ENCODE measurements around the gene EPB41L2.

EPB41L2 gene

GRCh38 chr6:131051341-131051740 is 11.7 kb downstream of the EPB41L2 start:
- ATAC-seq = no peak
- no peak overlapping the region for H3K27ac Mint-ChIP-seq
- H3K4me1 Mint-ChIP-seq = no peaks in the 10 kb centered on the region
- H3K4me3 Mint-ChIP-seq = no peak overlapping the region
- peaks cover 12% of the 10 kb centered on the region for H3K9me3 Mint-ChIP-seq
- H3K36me3 Mint-ChIP-seq = no peaks in the 10 kb centered on the region
- no peak for DNase-seq (ENCODE audit: low spot score in 2 of 2)

- DNase-seq (ENCODE audit: low spot score in 2 of 2) = no peak
- Mint-ChIP-seq H3K9me3 (peaks cover 11% of the 10 kb centered on the region), H3K4me3 (no peak overlapping the region), H3K27ac (no peak overlapping the region), H3K4me1 (no peaks in the 10 kb centered on the region), H3K36me3 (no peaks in the 10 kb centered on the region)
- ATAC-seq = no peak
These were observed 13.4 kb downstream of the EPB41L2 start for GRCh38 chr6:131049608-131050007.

- ATAC-seq = no peak
These were observed 14.0 kb downstream of the EPB41L2 start for GRCh38 chr6:131048933-131049515.

GRCh38 chr6:131048459-131048858 is 14.6 kb downstream of the EPB41L2 start:
- H3K27ac Mint-ChIP-seq = no peak overlapping the region
- H3K36me3 Mint-ChIP-seq = no peaks in the 10 kb centered on the region
- H3K4me3 Mint-ChIP-seq = no peak overlapping the region
- H3K9me3 Mint-ChIP-seq = peaks cover 4% of the 10 kb centered on the region
- no peak for ATAC-seq
- DNase-seq (ENCODE audit: low spot score in 2 of 2) = no peak
- H3K4me1 Mint-ChIP-seq = no peaks in the 10 kb centered on the region

More at GRCh38 chr6:131048933-131049515, 14.0 kb downstream of the EPB41L2 start:
- DNase-seq (ENCODE audit: low spot score in 2 of 2) = no peak
- peaks cover 5% of the 10 kb centered on the region for H3K9me3 Mint-ChIP-seq
- no peak overlapping the region for H3K27ac Mint-ChIP-seq
- no peaks in the 10 kb centered on the region for H3K36me3 Mint-ChIP-seq
- H3K4me3 Mint-ChIP-seq = no peak overlapping the region
- H3K4me1 Mint-ChIP-seq = no peaks in the 10 kb centered on the region

GRCh38 chr6:131045139-131045538 is 17.9 kb downstream of the EPB41L2 start:
- no peak for ATAC-seq
- Mint-ChIP-seq H3K4me1 (peaks cover 6% of the 10 kb centered on the region), H3K4me3 (no peak overlapping the region), H3K27ac (no peak overlapping the region), H3K36me3 (no peaks in the 10 kb centered on the region), H3K9me3 (no peaks in the 10 kb centered on the region)
- DNase-seq (ENCODE audit: low spot score in 2 of 2) = no peak

- no peak for DNase-seq (ENCODE audit: low spot score in 2 of 2)
- H3K9me3 Mint-ChIP-seq = no peaks in the 10 kb centered on the region
- no peaks in the 10 kb centered on the region for H3K36me3 Mint-ChIP-seq
- no peak overlapping the region for H3K27ac Mint-ChIP-seq
- no peak overlapping the region for H3K4me3 Mint-ChIP-seq
- peaks cover 6% of the 10 kb centered on the region for H3K4me1 Mint-ChIP-seq
- ATAC-seq = no peak
These were observed 19.1 kb downstream of the EPB41L2 start for GRCh38 chr6:131043902-131044447.

- Mint-ChIP-seq H3K9me3 (no peaks in the 10 kb centered on the region), H3K4me3 (no peak overlapping the region), H3K4me1 (peaks cover 6% of the 10 kb centered on the region), H3K36me3 (no peaks in the 10 kb centered on the region), H3K27ac (no peak overlapping the region)
- no peak for ATAC-seq
- DNase-seq (ENCODE audit: low spot score in 2 of 2) = no peak
These were observed 20.4 kb downstream of the EPB41L2 start for GRCh38 chr6:131042664-131043063.

- Mint-ChIP-seq H3K36me3 (no peaks in the 10 kb centered on the region), H3K4me1 (peaks cover 6% of the 10 kb centered on the region), H3K4me3 (no peak overlapping the region), H3K9me3 (no peaks in the 10 kb centered on the region), H3K27ac (no peak overlapping the region)
- no peak for DNase-seq (ENCODE audit: low spot score in 2 of 2)
- no peak for ATAC-seq
These were observed 21.2 kb downstream of the EPB41L2 start for GRCh38 chr6:131041814-131042213.

GRCh38 chr6:131040866-131041265 is 22.2 kb downstream of the EPB41L2 start:
- no peak for DNase-seq (ENCODE audit: low spot score in 2 of 2)
- H3K27ac Mint-ChIP-seq = no peak overlapping the region
- no peaks in the 10 kb centered on the region for H3K36me3 Mint-ChIP-seq
- no peaks in the 10 kb centered on the region for H3K9me3 Mint-ChIP-seq
- H3K4me1 Mint-ChIP-seq = peaks cover 6% of the 10 kb centered on the region
- ATAC-seq = no peak
- no peak overlapping the region for H3K4me3 Mint-ChIP-seq

- DNase-seq (ENCODE audit: low spot score in 2 of 2) (no peak), ATAC-seq (no peak)
- H3K27ac Mint-ChIP-seq = no peak overlapping the region
- no peak overlapping the region for H3K4me3 Mint-ChIP-seq
- peaks cover 6% of the 10 kb centered on the region for H3K4me1 Mint-ChIP-seq
- H3K9me3 Mint-ChIP-seq = no peaks in the 10 kb centered on the region
- H3K36me3 Mint-ChIP-seq = no peaks in the 10 kb centered on the region
These were observed 23.7 kb downstream of the EPB41L2 start for GRCh38 chr6:131039345-131039680.

- H3K36me3 Mint-ChIP-seq = no peaks in the 10 kb centered on the region
- peaks cover 6% of the 10 kb centered on the region for H3K4me1 Mint-ChIP-seq
- no peak overlapping the region for H3K27ac Mint-ChIP-seq
- H3K4me3 Mint-ChIP-seq = no peak overlapping the region
- DNase-seq (ENCODE audit: low spot score in 2 of 2) (no peak), ATAC-seq (no peak)
- no peaks in the 10 kb centered on the region for H3K9me3 Mint-ChIP-seq
These were observed 24.3 kb downstream of the EPB41L2 start for GRCh38 chr6:131038597-131039344.

- no peak for DNase-seq (ENCODE audit: low spot score in 2 of 2)
- H3K9me3 Mint-ChIP-seq = no peaks in the 10 kb centered on the region
- H3K4me1 Mint-ChIP-seq = peaks cover 15% of the 10 kb centered on the region
- no peak overlapping the region for H3K4me3 Mint-ChIP-seq
- ATAC-seq = no peak
- H3K36me3 Mint-ChIP-seq = no peaks in the 10 kb centered on the region
- H3K27ac Mint-ChIP-seq = no peak overlapping the region
These were observed 25.7 kb downstream of the EPB41L2 start for GRCh38 chr6:131037194-131037897.

GRCh38 chr6:131036601-131037000 is 26.4 kb downstream of the EPB41L2 start:
- no peak for ATAC-seq
- Mint-ChIP-seq H3K36me3 (no peaks in the 10 kb centered on the region), H3K4me1 (peaks cover 12% of the 10 kb centered on the region), H3K4me3 (no peak overlapping the region), H3K9me3 (no peaks in the 10 kb centered on the region), H3K27ac (no peak overlapping the region)
- no peak for DNase-seq (ENCODE audit: low spot score in 2 of 2)

- H3K27ac Mint-ChIP-seq = no peak overlapping the region
- no peaks in the 10 kb centered on the region for H3K36me3 Mint-ChIP-seq
- ATAC-seq = no peak
- H3K9me3 Mint-ChIP-seq = no peaks in the 10 kb centered on the region
- DNase-seq (ENCODE audit: low spot score in 2 of 2) = no peak
- H3K4me3 Mint-ChIP-seq = no peak overlapping the region
- peaks cover 8% of the 10 kb centered on the region for H3K4me1 Mint-ChIP-seq
These were observed 26.9 kb downstream of the EPB41L2 start for GRCh38 chr6:131036143-131036542.

GRCh38 chr6:131035582-131035981 is 27.5 kb downstream of the EPB41L2 start:
- ATAC-seq (no peak), DNase-seq (ENCODE audit: low spot score in 2 of 2) (no peak)
- no peaks in the 10 kb centered on the region for H3K36me3 Mint-ChIP-seq
- H3K9me3 Mint-ChIP-seq = no peaks in the 10 kb centered on the region
- H3K4me3 Mint-ChIP-seq = no peak overlapping the region
- H3K4me1 Mint-ChIP-seq = peaks cover 8% of the 10 kb centered on the region
- H3K27ac Mint-ChIP-seq = no peak overlapping the region

GRCh38 chr6:131033631-131034030 is 29.4 kb downstream of the EPB41L2 start:
- Mint-ChIP-seq H3K4me3 (no peak overlapping the region), H3K36me3 (no peaks in the 10 kb centered on the region), H3K4me1 (peaks cover 15% of the 10 kb centered on the region), H3K9me3 (no peaks in the 10 kb centered on the region), H3K27ac (no peak overlapping the region)
- DNase-seq (ENCODE audit: low spot score in 2 of 2) = no peak
- no peak for ATAC-seq
